Breast epithelium (tissue), 4 donors: ENCODE data around the gene MSL1. TPM values are rescaled to one million over a fixed set of nuclear protein-coding genes. Genes with fewer than 3 reads are reported as not detected.

Experiments used
- DNase-seq, 2 donors: peaks; one replicate each; pipeline ENCODE4 v3.0.0-alpha.2; 2019; ENCODE audit warnings: low spot score in 2 of 2
- H3K27ac ChIP-seq, 2 donors: fragments of 200-600 bp; sonication (generic) in 1 of 2; one replicate each; pipeline ENCODE4 v1.5.1; 2016 to 2019; ENCODE audit warnings: mild to moderate bottlenecking in 1 of 2
- H3K27me3 ChIP-seq, 2 donors: fragments of 200-600 bp; sonication (generic) in 1 of 2; one replicate each; pipeline versions ENCODE4 v1.5.1 to v1.6.0; 2017 to 2019; ENCODE audit warnings: control low read depth in 1 of 2, mild to moderate bottlenecking in 1 of 2
- H3K36me3 ChIP-seq: fragments of 200-600 bp; one replicate; pipeline ENCODE4 v1.5.1; 2019
- H3K4me1 ChIP-seq, 2 donors: fragments of 200-600 bp; sonication (generic); one replicate each; pipeline ENCODE4 v1.5.1; 2016 to 2019; ENCODE audit warnings: control low read depth in 1 of 2
- H3K4me3 ChIP-seq, 3 donors: fragments of 200-600 bp; sonication (generic); 1 replicate in 2 of 3; 2 replicates in 1 of 3; pipeline ENCODE4 v1.5.1; 2016 to 2019; ENCODE audit warnings: mild to moderate bottlenecking in 3 of 3, moderate library complexity in 2 of 3
- H3K9me3 ChIP-seq, 2 donors: fragments of 200-600 bp; sonication (generic) in 1 of 2; one replicate each; pipeline ENCODE4 v1.5.1; 2016 to 2019; ENCODE audit warnings: control low read depth in 1 of 2
- CTCF ChIP-seq, 3 donors: fragments of 450-650 bp; IDR thresholded peaks; one replicate each; pipeline ENCODE4 v1.5.1; 2016 to 2017; ENCODE audit warnings: antibody characterized with exemption in 3 of 3, mild to moderate bottlenecking in 3 of 3, moderate library complexity in 3 of 3
- POLR2A ChIP-seq: fragments of 450-650 bp; IDR thresholded peaks from one replicate; pipeline ENCODE4 v1.6.1; 2016; ENCODE audit warnings: antibody characterized with exemption, mild to moderate bottlenecking, moderate library complexity
- POLR2AphosphoS5 ChIP-seq, 3 donors: sonication (generic); formaldehyde crosslinking; IDR thresholded peaks; one replicate each; pipeline ENCODE4 v1.6.1; 2017; ENCODE audit warnings: antibody characterized with exemption in 3 of 3
- intact Hi-C: fragments of 100-400 bp; cut with DNase I; formaldehyde crosslinking; loops from one replicate; pipeline ENCODE4 v1.15.1; 2023; ENCODE audit warnings: low total_unique reads
- total RNA-seq, 3 donors: library from RNA; depleted of rRNA; stranded (reverse); fragments of >200 nt; gene quantifications; one replicate each; pipeline ENCODE4 v1.1.0, GENCODE V29; 2016

The MSL1 gene
- total RNA-seq, 3 donors from 2014 or later = 49.3 to 79.3 (median 78.2) TPM

- intact Hi-C loops = loop anchor here (10.0 kb wide), 1 partner anchor 123 kb away; the partner anchor contains the start of gene MED24
- Histone ChIP-seq H3K4me1 (peaks cover 0 to 5% of the 10 kb centered on the region in 2 donors), H3K27me3 (no peaks in the 10 kb centered on the region), H3K4me3 (peak overlapping the region in 2 of 3 donors; percentile 64 to 68), H3K36me3 (no peaks in the 10 kb centered on the region), H3K27ac (peak overlapping the region; percentile 62 to 69), H3K9me3 (no peaks in the 10 kb centered on the region)
- TF ChIP-seq CTCF (IDR thresholded peaks at IDR 0.05) (no peak), POLR2A (no peak), POLR2AphosphoS5 (IDR thresholded peaks at IDR 0.05) (no peak)
- DNase-seq = no peak
These were observed 56.3 kb downstream of the MSL1 start for GRCh38 chr17:40178021-40178601.

DNA sequence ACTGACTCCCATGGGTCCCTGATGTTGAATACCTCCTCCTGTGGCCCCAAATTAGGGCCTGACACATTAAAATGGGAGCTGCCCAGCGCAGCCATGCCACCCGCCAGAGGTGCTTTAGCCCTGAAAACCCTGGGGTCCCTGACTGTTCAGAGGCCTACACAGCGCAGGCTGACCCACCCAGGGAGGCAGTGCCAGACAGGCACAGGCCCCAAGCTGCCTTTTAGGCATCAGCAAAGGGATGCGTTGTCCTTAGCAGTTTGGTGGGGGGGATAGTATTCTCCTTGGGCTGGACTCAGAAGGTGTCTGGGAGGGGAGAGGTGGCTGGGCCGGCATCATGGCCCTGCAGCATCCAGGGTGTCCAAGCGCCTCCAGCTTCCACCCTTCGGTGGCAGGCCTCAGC is 56.9 kb downstream of the MSL1 start:
- H3K9me3 ChIP-seq = no peaks in the 10 kb centered on the region
- TF ChIP-seq POLR2AphosphoS5 (IDR thresholded peaks at IDR 0.05) (no peak), CTCF (IDR thresholded peaks at IDR 0.05) (no peak), POLR2A (no peak)
- DNase-seq = no peak
- no peaks in the 10 kb centered on the region for H3K27me3 ChIP-seq
- peaks cover 0 to 5% of the 10 kb centered on the region in 2 donors for H3K4me1 ChIP-seq
- H3K4me3 ChIP-seq = peak overlapping the region in 2 of 3 donors; percentile 64 to 68
- intact Hi-C loops = loop anchor here (10.0 kb wide), 1 partner anchor 124 kb away; the partner anchor contains the start of gene MED24
- no peaks in the 10 kb centered on the region for H3K36me3 ChIP-seq
- H3K27ac ChIP-seq = peak overlapping the region in 1 of 2 donors; percentile 0

- H3K9me3 ChIP-seq = no peaks in the 10 kb centered on the region
- no peak overlapping the region for H3K4me3 ChIP-seq
- peak overlapping the region; percentile 59 to 72 for H3K27ac ChIP-seq
- DNase-seq = no peak
- H3K27me3 ChIP-seq = no peaks in the 10 kb centered on the region
- intact Hi-C loops = loop anchor here (10.0 kb wide), 1 partner anchor 125 kb away; the partner anchor contains the start of gene MED24
- no peaks in the 10 kb centered on the region for H3K36me3 ChIP-seq
- TF ChIP-seq POLR2AphosphoS5 (IDR thresholded peaks at IDR 0.05) (no peak), POLR2A (no peak), CTCF (IDR thresholded peaks at IDR 0.05) (no peak)
- peaks cover 0 to 5% of the 10 kb centered on the region in 2 donors for H3K4me1 ChIP-seq
These were observed 58.3 kb downstream of the MSL1 start for GRCh38 chr17:40179923-40180659.

DNA sequence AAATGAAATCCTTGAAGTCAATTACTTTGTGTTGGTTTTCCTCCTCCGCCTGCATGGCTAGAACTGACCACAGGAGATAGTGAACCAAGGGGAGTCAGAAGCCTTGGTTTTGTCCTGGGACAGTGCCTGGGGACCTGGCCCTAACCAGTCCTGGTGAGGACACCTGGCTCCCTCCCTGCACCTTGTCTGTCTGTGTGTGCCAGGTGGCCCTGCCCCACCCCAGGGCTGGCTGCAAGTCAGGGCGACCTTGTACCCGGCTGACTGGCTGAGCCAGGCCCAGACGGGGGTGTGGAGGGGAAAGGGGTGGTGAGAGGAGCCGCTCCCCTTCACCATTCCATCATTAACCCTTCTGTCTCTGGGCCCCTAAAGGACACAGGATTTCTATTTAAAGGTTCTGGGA is 58.9 kb downstream of the MSL1 start:
- TF ChIP-seq POLR2A (no peak), POLR2AphosphoS5 (IDR thresholded peaks at IDR 0.05) (no peak), CTCF (IDR thresholded peaks at IDR 0.05) (no peak)
- Histone ChIP-seq H3K36me3 (no peaks in the 10 kb centered on the region), H3K9me3 (no peaks in the 10 kb centered on the region), H3K4me1 (peaks cover 0 to 5% of the 10 kb centered on the region in 2 donors), H3K4me3 (no peak overlapping the region), H3K27ac (peak overlapping the region; percentile 59 to 72), H3K27me3 (no peaks in the 10 kb centered on the region)
- intact Hi-C loops = no loop called here
- DNase-seq = peak in 1 of 2 donors; percentile 39

DNA sequence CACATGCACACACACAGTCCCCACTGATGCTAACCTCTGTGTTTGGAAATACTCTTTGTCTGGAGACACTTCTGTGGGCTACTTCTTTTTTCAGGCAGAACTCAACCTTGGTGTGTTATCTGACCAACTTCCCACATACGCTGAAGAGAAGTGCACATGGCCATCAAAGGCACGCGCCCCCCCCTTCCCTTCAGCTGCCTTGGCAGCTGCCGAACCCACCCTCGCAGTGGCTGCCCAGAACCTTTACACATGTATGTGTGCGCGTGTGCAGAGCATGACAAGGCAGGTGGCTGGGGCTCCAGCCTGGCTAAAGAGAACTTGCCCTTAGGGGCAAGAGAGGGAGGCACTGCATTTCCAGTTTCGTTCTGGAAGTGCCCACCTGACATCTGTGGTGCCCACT is 59.4 kb downstream of the MSL1 start:
- H3K4me1 ChIP-seq = peaks cover 0 to 5% of the 10 kb centered on the region in 2 donors
- H3K4me3 ChIP-seq = no peak overlapping the region
- intact Hi-C loops = no loop called here
- H3K27me3 ChIP-seq = no peaks in the 10 kb centered on the region
- no peak for TF ChIP-seq POLR2A
- TF ChIP-seq CTCF (IDR thresholded peaks at IDR 0.05) = no peak
- TF ChIP-seq POLR2AphosphoS5 (IDR thresholded peaks at IDR 0.05) = no peak
- DNase-seq = no peak
- H3K27ac ChIP-seq = peak overlapping the region in 1 of 2 donors; percentile 72
- no peaks in the 10 kb centered on the region for H3K36me3 ChIP-seq
- no peaks in the 10 kb centered on the region for H3K9me3 ChIP-seq
